Dermis lymphatic vessel endothelial cell (primary cell): ENCODE results near the gene IGF1. TPM values are rescaled to one million over a fixed set of nuclear protein-coding genes. Genes with fewer than 3 reads are reported as not detected.

Experiments used
- total RNA-seq: library from RNA; depleted of rRNA; stranded (reverse); fragments of >200 nt; gene quantifications from 2 replicates; pipeline ENCODE4 v1.2.1, GENCODE V29; 2014

The IGF1 gene
- total RNA-seq: 1.3 and 2.5 TPM in 2 replicates

GRCh38 chr12:102480406-102480805 lies at the start of gene IGF1:
IGF1 (minus strand) TSS chr12:102480563; CDS start chr12:102480381, 182 bp downstream.

